OCI-LY1 (cell line): ENCODE data around the gene SYNDIG1.

Experiments
- EZH2 ChIP-seq: fragments of 200-600 bp; sonication (generic), shearing (Covaris generic); IDR thresholded peaks from 2 replicates; pipeline ENCODE4 v1.8.0; 2017; ENCODE audit warnings: borderline replicate concordance, mixed run types, mild to moderate bottlenecking, antibody characterized with exemption, low read length, moderate library complexity, mixed read lengths
- TF ChIP-seq, protein P1 (sequence below): fragments of 200-600 bp; sonication (generic), shearing (Covaris generic); IDR thresholded peaks from 2 replicates; pipeline ENCODE4 v1.5.1; 2017; ENCODE audit warnings: mild to moderate bottlenecking, antibody characterized with exemption, low read length, moderate library complexity, mixed read lengths

GRCh38 chr20:24598346-24598745 is 128.9 kb downstream of the SYNDIG1 start:
- TF ChIP-seq, protein P1, sequence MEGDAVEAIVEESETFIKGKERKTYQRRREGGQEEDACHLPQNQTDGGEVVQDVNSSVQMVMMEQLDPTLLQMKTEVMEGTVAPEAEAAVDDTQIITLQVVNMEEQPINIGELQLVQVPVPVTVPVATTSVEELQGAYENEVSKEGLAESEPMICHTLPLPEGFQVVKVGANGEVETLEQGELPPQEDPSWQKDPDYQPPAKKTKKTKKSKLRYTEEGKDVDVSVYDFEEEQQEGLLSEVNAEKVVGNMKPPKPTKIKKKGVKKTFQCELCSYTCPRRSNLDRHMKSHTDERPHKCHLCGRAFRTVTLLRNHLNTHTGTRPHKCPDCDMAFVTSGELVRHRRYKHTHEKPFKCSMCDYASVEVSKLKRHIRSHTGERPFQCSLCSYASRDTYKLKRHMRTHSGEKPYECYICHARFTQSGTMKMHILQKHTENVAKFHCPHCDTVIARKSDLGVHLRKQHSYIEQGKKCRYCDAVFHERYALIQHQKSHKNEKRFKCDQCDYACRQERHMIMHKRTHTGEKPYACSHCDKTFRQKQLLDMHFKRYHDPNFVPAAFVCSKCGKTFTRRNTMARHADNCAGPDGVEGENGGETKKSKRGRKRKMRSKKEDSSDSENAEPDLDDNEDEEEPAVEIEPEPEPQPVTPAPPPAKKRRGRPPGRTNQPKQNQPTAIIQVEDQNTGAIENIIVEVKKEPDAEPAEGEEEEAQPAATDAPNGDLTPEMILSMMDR: no peak
- TF ChIP-seq EZH2: no peak
